Brain pericyte (primary cell): ENCODE results near the gene YIPF2.
A peak's percentile ranks its signal among the peaks of the same experiment; 100 is the strongest.
"Not testable (repeated sequence)": the region's sequence is repeated elsewhere in the genome, so short reads cannot be mapped to it uniquely, and the experiment has no call there.

ENCODE experiments used
- DNase-seq: peaks from one replicate; pipeline ENCODE4 v3.0.0-alpha.2; 2012; ENCODE audit warnings: low read depth, low spot score

Gene YIPF2

DNA sequence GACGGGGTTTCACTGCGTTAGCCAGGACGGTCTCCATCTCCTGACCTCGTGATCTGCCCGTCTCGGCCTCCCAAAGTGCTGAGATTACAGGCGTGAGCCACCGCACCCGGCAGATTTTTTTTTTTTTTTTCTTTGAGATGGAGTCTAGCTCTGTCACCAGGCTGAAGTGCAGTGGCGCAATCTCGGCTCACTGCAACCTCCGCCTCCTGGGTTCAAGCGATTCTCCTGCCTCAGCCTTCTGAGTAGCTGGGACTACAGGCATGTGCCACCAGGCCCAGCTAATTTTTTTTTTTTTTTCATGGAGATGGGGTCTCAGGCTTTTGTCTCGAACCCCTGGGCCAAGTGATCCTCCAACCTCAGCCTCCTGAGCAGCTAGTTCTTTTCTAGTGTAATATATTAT is 13.2 kb upstream of the YIPF2 start:
- not testable (repeated sequence) for DNase-seq

DNA sequence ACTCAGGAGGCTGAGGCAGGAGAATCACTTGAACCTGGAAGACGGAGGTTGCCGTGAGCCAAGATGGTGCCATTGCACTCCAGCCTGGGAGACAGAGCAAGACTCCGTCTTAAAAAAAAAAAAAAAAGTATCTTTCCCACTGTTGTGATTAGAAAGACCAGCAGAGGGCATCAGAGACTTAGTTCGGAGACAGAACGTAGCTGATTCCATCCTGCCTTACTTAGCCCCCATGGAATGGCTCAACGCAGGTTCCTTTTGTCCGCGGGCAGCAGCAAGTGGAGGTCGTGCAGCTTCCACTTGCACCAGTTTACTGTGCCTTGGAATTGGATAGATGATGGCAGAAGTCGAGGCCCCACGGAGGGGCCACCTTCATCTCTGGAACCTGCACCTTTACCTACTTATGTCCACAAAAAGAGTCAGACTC is 8.2 kb upstream of the YIPF2 start:
- DNase-seq = peak; percentile 39

DNA sequence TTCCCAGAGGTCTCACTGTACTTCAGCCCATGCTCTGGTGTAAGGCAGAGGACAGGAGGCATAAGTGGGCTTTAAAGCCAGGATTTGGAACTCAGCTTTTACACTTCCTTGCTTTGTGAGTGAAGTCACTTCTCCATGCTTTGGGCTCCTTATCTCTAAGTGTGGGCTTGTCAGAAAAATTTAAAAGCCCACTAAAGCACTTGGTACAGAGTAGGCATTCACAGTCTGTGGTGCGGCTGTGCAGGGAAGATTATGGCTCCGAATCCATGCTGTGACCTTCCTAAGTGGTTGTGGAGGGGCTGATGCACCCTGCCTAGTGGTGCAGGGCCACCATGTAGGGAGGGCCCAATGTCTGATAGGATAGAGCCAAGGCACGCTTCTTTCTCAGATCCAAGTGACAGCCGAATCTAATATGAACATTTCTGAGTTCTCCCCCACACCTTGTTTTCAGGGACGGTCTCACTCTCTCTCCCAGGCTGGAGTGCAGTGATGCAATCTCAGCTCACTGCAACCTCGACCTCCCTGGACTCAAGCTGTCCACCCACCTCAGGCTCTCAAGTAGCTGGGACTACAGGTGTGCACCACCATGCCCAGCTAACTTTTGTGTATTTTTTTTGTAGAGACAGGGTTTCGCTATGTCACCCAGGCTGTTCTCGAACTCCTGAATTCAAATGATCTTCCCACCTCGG is 7.1 kb upstream of the YIPF2 start:
- no peak for DNase-seq

DNA sequence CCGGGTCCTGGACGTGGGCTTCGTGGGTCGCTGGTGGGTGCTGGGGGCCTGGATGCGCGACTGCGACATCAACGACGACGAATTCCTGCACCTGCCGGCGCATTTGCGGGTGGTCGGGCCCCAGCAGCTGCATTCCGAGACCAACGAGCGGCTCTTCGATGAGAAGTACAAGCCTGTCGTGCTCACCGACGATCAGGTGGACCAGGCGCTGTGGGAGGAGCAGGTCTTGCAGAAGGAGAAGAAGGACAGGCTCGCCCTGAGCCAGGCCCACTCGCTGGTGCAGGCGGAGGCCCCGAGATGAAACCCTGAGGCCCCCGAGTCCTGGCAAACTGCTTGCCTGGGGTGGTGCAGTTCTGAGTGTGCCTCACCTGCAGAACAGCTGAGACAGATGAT is 959 bp upstream of the YIPF2 start:
- no peak for DNase-seq

DNA sequence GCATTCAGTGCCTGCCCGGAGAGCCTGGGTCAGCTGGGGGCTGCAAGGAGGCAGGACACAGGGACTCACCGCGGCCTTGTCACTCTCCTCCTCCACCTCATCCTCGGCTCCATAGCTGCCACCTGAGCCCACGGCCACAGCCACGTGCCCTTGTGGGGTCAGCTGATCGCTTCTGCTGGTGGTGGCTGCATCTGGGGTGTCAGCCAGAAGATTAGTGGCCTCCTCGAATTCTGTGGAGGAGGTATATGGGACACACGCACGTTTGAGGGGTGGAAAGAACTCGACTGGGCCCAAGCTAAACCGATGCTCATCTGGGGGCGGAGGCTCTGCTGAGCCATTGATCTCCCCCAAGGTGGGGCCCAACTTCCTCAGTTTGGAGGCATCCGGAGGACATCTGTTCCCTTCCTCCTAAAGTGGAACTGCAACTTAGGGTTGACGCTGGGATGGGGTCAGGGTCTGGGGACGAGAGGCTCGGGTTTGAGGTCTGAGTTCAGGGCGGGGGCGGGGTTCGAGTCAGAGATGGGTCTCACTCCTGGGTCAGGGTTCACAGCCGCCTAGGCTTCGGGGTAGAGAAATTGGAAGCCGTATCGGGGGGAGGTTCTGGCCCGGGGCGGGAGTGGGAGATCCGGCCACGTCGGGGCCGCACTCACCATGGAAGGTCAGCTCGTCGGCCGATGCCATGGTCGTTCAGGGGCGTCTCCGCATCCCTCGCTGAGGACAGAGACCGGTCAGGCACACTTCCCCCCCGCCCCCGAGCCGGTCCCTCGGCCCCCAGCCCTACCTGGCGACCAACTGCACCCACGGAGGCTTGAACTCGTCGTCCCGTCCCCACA is 493 bp downstream of the YIPF2 start:
- no peak for DNase-seq

DNA sequence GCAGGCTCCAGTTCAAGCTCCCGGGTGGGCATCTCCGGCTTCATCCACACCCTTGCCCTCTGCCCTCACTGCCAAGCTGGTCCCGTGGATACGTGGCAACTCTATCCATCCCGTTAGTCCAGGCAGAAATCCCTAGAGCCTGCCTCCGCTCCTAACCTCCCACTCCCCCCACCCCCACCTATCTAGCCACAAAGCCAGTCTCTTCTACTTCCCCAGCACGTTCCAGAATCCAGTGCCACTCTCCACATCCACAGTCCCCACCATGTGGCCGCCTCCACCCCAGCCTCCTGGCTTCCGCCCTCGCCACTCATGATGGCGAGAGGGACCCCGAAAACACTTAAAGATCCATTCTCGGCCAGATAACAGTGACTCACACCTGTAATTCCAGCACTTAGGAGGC is 3.8 kb downstream of the YIPF2 start:
- DNase-seq = no peak

DNA sequence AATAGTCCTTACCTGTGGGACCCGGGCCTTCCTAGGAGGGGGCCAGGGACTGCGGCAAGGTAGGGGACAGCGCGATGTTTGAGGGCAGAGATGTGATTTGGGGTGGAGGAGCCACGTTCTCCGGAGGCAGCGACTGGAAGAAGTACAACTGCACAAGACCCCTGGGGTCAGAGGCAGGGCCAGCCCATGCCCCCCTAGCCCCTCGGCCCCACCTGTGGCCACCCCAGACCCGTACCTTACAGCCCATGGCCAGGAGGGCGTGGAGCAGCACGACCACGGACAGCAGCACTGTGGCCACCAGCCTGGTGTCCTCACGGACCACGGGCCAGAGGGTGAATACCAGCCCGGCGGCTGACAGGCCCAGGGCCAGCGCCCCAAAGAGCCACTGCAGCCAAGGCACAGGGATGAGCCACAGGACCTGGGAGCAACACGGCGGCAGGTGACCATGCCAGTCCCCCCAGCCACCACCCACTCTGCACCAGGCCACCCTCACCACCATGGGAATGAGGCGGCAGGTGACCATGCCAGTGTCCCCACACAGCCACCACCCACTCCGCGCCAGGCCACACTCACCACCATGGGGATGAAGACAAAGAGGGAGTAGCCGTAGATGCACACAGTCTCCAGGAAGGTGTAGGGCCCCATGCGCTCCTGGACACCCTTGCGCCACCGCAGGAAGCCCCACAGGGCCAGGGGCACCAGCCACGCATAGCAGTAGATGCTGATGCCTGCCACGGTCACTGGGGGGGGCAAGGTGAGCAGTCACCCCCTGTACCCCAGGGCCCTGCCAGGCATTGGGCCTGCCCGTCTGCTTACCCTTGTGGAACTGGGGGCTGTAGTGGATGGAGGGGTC is 5.0 kb downstream of the YIPF2 start:
- no peak for DNase-seq

DNA sequence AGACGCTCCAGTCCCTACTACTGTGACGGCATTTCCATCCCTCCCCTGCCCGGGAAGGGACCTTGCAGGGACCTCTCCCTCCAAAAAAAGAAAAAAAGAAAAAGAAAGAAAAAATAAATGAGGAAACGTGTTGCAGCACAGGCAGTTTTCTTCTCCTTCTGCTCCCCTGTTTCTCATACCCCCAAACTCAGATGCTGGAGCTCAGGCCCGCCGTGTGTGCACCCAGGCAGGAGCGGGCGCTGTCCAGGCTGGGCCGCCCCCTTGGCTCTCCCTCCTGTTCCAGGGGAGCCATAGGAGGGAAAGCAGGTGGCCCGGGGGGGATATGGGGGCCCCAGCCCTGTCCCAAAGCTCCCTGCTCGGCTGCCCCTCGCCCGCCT is 5.8 kb downstream of the YIPF2 start:
- no peak for DNase-seq

DNA sequence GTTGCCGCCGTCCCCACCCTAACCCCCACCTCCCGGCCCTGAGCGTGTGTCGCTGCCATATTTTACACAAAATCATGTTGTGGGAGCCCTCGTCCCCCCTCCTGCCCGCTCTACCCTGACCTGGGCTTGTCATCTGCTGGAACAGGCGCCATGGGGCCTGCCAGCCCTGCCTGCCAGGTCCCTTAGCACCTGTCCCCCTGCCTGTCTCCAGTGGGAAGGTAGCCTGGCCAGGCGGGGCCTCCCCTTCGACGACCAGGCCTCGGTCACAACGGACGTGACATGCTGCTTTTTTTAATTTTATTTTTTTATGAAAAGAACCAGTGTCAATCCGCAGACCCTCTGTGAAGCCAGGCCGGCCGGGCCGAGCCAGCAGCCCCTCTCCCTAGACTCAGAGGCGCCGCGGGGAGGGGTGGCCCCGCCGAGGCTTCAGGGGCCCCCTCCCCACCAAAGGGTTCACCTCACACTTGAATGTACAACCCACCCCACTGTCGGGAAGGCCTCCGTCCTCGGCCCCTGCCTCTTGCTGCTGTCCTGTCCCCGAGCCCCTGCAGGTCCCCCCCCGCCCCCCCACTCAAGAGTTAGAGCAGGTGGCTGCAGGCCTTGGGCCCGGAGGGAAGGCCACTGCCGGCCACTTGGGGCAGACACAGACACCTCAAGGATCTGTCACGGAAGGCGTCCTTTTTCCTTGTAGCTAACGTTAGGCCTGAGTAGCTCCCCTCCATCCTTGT is 6.4 kb downstream of the YIPF2 start:
- no peak for DNase-seq

DNA sequence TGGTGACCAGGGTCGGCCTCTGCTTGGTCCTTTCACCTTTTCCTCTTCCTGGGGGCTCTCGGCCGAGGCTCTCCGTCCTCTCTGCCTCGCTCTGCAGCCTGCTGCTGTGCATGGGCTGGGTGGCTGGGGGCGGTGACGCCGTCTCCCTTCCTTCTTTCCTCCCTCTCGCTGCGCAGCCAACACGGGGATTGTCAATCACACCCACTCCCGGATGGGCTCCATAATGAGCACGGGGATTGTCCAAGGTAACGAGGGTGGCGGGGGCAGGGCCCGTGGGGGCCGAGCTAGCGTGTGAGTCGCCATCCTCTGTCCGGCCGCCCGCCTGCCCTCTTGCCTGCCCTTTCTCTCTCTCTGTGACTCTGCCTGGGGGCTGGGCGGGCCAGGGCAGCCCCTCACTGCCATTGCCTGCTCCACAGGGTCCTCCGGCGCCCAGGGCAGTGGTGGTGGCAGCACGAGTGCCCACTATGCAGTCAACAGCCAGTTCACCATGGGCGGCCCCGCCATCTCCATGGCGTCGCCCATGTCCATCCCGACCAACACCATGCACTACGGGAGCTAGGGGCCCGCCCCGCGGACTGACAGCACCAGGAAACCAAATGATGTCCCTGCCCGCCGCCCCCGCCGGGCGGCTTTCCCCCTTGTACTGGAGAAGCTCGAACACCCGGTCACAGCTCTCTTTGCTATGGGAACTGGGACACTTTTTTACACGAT is 7.1 kb downstream of the YIPF2 start:
- no peak for DNase-seq

DNA sequence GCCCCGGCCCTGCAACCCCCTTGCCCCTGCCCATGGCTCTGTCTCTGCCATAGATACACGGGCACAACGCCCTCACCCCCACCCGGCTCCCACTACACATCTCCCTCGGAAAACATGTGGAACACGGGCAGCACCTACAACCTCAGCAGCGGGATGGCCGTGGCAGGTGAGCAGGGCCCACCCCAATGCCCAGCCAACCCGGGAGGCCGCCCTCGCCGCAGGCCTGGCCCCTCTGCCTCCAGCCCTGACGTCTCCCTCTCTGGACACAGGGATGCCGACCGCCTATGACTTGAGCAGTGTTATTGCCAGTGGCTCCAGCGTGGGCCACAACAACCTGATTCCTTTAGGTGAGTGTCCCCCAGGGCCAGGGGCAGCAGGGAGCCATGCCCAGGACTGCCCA is 7.7 kb downstream of the YIPF2 start:
- no peak for DNase-seq

DNA sequence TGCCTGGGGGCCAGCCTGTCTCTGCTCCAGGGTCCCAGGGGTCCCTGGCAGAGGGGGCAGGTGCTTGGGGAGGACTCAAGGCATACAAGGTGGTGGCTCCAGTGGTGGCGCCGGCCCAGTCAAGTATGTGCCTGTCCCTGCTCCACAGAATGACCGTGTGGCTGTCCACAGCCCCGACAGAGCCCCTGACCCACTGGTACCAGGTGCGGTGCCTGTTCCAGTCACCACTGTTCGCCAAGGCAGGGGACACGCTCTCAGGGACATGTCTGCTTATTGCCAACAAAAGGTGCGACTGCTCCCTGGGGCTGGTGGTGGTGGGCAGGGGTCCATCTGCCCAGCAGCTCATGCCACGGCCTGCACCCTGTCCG is 8.2 kb downstream of the YIPF2 start:
- DNase-seq = no peak

DNA sequence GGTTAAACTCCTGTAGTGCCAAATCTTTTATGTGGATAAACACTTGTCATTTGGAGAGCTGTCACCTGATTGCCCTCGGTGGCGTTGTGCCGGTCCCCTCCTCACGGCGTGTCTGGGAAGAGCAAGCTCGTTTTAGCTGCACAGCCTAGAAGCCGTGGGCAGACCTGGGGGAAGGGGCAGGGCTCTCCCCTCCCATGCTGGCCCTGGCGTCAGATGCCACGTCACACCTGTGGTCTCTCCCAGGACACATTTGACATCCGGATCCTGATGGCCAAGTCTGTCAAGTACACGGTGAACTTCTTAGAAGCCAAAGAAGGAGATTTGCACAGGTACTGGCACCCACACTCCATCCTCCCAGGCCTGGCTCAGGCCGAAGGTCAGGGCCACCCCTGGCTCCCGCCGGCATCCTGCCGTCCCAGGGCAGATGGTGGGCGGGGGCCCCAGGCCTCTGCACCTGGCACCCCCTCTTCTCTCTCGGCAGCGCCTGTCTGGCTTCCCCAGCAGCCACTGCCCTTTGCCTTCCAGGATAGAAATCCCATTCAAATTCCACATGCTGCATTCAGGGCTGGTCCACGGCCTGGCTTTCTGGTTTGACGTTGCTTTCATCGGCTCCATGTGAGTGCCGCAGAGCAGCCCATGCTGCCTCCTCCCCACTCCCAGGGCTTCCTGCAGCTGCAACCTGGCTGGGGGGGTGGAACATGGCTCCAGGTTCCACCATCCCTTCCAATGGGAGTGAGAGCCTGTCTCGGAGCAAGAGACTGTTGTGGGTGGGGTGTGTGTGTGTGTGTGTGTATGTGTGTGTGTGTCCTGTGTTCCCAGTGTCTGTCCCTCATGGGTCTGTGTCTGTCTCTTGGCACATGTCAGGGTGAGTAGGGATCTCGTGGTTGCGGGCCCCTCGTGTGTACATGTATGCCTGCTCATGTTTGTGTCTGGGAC is 8.8 kb downstream of the YIPF2 start:
- DNase-seq = no peak

DNA sequence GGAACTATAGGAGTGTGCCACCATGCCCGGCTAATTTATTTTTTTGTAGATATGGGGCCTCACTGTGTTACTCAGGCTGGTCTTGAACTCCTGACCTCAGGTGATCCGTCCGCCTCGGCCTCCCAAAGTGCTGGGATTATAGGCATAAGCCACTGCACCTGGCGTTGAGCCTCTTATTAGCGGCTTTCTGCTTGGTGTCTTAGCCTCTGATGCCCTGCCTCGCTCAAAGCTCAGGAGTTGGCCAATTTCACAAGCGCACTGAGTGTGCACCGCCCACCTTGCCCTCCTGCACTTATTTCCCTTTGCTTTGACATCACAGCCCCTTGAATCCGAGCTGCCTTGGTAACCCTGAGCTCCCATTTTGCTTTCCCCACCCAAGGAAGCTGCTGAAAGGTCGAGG is 10.1 kb downstream of the YIPF2 start:
- no peak for DNase-seq

DNA sequence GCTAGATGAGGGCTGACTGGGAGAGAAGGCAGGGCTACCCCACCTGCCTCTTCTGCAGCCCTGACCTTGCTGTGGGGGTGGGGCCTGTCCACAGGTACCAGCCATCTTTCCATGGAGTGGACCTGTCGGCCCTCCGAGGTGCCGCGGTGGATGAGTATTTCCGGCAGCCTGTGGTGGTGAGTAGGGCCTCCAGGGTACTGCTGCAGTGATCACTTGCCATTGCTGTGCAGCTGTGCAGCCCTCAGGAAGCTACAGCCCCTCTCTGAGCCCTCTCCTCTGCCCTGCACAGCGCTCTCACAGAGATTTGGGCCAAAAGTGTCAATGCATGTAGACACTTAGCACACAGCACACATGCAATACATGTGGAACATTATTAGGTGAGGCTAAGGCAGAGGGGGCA is 11.8 kb downstream of the YIPF2 start:
- DNase-seq = no peak

DNA sequence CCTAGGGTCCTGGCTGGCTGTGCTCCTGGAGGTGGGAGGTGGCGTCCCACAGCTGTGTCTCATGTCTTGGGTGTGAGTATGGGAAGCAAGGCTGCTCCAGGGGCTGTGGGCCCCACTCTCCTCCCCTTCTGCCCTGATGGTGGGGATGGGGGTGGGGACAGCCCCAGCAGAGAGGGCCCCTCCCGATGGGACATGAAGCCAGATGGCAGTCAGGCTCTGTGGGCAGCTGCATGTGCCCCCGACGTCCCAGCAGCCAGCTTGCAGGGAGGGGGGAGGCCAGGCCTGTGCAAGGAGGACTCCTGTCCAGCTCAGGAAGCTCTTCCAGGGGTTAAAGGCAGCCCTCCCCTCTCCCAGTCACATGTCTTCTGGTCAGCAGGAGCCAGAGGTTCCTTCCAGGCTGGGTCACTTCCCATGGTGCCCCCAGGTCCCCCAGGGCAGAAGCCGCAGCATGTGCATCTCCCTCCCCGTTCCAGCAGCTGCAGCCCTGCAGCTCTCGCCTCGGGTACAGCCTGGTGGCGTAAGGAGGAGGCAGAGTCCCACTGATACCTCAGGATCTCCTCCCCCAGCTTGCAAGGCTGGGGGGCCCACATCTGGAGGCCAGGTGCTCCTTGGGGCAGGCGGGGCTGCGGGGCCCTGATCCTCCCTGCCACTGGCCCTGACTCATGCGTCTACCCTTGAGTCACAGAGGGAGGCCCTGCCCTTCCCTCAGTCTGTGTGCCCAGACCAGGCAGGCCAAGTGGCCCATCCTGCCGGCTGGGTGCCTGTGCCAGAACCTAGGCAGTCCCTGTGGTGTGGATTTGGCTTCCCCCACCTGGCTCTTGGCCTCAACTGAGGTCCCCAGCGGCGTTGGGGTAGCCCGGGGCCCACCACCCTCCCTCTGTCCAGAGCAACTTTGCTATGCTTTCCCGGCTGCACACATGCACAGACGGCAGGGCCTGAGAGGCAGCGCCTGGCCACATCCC is 13.0 kb downstream of the YIPF2 start:
- DNase-seq = no peak

DNA sequence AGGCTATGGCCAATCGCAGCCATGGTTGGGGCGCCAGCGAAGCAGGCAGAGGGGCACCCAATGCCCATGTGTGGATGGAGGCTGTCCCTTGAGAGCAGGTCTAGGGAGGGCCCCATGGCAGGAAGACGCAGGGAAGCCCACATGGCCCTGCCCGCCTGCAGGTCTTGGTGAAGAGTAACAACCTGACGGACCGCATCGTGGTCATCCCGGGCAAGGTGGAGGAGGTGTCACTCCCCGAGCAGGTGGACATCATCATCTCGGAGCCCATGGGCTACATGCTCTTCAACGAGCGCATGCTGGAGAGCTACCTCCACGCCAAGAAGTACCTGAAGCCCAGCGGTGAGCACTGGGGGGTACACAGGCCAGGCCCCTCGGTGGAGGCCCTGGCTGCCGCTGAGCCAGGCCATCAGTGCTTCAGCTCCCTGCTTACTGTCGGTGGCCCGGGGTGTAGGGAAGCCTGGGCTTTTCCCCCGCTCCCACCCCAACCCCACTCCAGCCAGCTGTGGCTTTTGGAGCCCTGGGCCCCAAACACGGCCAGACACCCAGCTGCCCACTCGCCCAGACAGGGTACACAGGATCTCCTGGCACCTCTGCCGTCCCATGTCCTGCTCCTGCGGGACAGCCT is 14.6 kb downstream of the YIPF2 start:
- DNase-seq = no peak

DNA sequence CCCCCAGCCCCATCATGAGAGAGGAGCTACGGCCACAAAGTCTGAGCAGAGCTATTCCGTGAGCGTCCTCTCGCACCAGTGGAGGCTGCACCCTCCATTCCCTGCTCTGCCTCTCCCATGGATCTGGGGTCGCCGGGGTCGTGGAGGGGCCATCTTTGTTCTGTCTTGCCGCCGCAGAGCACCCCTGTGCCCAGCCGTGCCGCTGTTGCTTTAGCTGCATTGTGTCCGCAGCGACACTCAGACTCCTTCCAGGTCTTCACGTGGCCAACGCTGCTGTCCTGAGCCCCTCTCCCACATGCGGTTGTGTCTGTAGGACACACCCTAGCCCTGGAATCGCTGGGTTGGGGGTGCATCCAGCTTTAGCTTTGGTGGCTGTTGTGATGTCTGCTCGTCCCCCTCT is 15.8 kb downstream of the YIPF2 start:
- DNase-seq = no peak
